Large intestine (tissue), 3 donors: ENCODE data around the gene PRR36. TPM values are rescaled to one million over a fixed set of nuclear protein-coding genes. Genes with fewer than 3 reads are reported as not detected.

Source experiments
- DNase-seq, 2 donors: peaks; one replicate each; pipeline versions ENCODE4 v3.0.0 to v3.0.0-alpha.2; 2013
- H3K27ac ChIP-seq: one replicate; pipeline ENCODE4 v1.5.1; 2013; ENCODE audit warnings: low read length
- H3K27me3 ChIP-seq: 2 replicates; pipeline ENCODE4 v1.6.1; 2013; ENCODE audit warnings: low read length; ENCODE audit not compliant: control insufficient read depth, insufficient read depth
- H3K36me3 ChIP-seq: 2 replicates; pipeline ENCODE4 v1.6.1; 2013; ENCODE audit warnings: low read length; ENCODE audit not compliant: control insufficient read depth, insufficient read depth
- H3K4me1 ChIP-seq: one replicate; pipeline ENCODE4 v1.6.1; 2013; ENCODE audit warnings: low read length; ENCODE audit not compliant: control insufficient read depth, insufficient read depth
- H3K4me3 ChIP-seq: one replicate; pipeline ENCODE4 v1.5.1; 2013; ENCODE audit warnings: low read length
- H3K9me3 ChIP-seq: one replicate; pipeline ENCODE4 v1.6.1; 2013; ENCODE audit warnings: mild to moderate bottlenecking, low read depth, low read length, moderate library complexity; ENCODE audit not compliant: control insufficient read depth
- WGBS: methylation state at CpG from one replicate; pipeline ENCODE4 v1.1.5; 2013; ENCODE audit warnings: low lambda C conversion rate; ENCODE audit not compliant: insufficient coverage; 5-methylcytosine and 5-hydroxymethylcytosine counted together
- polyA plus RNA-seq: library from polyadenylated mRNA; unstranded; fragments of 120-200 nt; gene quantifications from one replicate; pipeline ENCODE4 v1.2.1, GENCODE V29; 2013

Gene PRR36
- polyA plus RNA-seq, 1 donor = 2.1 TPM

- Histone ChIP-seq H3K36me3 (peaks cover 40% of the 10 kb centered on the region), H3K4me1 (peaks cover 14% of the 10 kb centered on the region), H3K27ac (no peak overlapping the region), H3K9me3 (peaks cover 11% of the 10 kb centered on the region), H3K27me3 (peaks cover 34% of the 10 kb centered on the region), H3K4me3 (no peak overlapping the region)
- DNase-seq = no peak
- 100% methylated on average over 1 of the region's 39 CpGs for WGBS
These were observed 38.7 kb upstream of the PRR36 start for GRCh38 chr19:7912697-7913564.

- H3K27me3 ChIP-seq = peaks cover 27% of the 10 kb centered on the region
- WGBS = no CpG with 5 or more reads among the region's 31 CpGs
- H3K9me3 ChIP-seq = peaks cover 11% of the 10 kb centered on the region
- peaks cover 42% of the 10 kb centered on the region for H3K36me3 ChIP-seq
- no peak for DNase-seq
- H3K4me3 ChIP-seq = no peak overlapping the region
- H3K4me1 ChIP-seq = peaks cover 12% of the 10 kb centered on the region
- no peak overlapping the region for H3K27ac ChIP-seq
These were observed 38.0 kb upstream of the PRR36 start for GRCh38 chr19:7912144-7912696.

DNA sequence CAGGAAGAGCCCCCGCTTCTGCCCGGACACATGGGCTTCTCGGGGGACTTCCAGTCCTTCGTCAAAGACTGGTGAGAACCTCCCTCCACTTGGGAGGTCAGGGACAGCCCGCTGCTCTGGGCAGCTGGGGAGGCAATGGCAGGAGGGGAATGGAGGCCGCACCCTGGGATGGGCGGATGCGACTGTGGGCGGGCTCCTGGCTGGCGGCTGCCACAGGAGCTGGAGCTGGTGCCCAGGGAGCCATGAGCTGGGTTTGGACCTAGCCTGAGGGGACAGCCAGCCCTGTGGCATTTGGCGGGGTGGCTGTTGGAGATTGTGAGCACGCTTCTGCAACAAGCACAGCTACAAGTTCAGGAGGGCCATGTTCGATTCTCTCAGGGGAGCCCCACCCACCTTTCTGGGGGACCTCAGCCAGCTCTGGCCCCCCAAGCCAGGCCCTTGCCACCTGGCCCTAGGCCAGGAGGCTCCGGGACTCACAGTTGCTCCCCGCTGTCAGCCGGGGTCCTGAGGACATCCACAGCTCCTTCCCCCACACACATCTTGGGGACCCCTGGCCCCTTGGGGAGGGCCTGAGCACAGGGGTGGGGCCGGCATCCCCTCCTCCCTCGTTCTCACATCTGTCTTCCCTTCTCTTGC lies 37.4 kb upstream of the PRR36 start:
- Histone ChIP-seq H3K27me3 (peaks cover 23% of the 10 kb centered on the region), H3K4me3 (no peak overlapping the region), H3K9me3 (peaks cover 11% of the 10 kb centered on the region), H3K27ac (no peak overlapping the region), H3K36me3 (peaks cover 42% of the 10 kb centered on the region), H3K4me1 (peaks cover 8% of the 10 kb centered on the region)
- WGBS = no CpG with 5 or more reads among the region's 18 CpGs
- no peak for DNase-seq

DNA sequence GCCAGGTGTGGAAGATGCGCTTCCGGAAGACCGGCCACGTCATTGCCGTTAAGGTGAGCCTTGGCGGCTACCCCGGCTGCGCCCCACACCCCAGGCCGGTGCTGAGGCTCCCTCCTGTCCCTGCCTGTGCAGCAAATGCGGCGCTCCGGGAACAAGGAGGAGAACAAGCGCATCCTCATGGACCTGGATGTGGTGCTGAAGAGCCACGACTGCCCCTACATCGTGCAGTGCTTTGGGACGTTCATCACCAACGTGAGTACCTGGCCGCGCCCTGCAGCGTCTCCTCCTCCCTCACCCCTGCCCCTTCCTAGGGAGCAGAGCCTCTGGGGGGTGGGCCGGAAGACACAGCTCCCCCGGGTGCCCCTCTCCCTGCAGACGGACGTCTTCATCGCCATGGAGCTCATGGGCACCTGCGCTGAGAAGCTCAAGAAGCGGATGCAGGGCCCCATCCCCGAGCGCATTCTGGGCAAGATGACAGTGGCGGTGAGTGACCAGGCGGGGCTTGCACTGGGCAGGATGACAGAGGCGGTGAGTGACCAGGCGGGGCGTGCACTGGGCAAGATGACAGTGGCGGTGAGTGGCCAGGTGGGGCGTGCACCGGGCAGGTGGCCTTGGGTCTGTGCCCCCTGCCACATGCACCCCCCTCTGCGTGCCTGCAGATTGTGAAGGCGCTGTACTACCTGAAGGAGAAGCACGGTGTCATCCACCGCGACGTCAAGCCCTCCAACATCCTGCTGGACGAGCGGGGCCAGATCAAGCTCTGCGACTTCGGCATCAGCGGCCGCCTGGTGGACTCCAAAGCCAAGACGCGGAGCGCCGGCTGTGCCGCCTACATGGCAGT lies 36.4 kb upstream of the PRR36 start:
- Histone ChIP-seq H3K4me3 (no peak overlapping the region), H3K27ac (no peak overlapping the region), H3K36me3 (peaks cover 51% of the 10 kb centered on the region), H3K4me1 (peaks cover under 1% of the 10 kb centered on the region), H3K27me3 (peaks cover 13% of the 10 kb centered on the region), H3K9me3 (peaks cover 7% of the 10 kb centered on the region)
- no peak for DNase-seq
- no CpG with 5 or more reads among the region's 54 CpGs for WGBS

DNA sequence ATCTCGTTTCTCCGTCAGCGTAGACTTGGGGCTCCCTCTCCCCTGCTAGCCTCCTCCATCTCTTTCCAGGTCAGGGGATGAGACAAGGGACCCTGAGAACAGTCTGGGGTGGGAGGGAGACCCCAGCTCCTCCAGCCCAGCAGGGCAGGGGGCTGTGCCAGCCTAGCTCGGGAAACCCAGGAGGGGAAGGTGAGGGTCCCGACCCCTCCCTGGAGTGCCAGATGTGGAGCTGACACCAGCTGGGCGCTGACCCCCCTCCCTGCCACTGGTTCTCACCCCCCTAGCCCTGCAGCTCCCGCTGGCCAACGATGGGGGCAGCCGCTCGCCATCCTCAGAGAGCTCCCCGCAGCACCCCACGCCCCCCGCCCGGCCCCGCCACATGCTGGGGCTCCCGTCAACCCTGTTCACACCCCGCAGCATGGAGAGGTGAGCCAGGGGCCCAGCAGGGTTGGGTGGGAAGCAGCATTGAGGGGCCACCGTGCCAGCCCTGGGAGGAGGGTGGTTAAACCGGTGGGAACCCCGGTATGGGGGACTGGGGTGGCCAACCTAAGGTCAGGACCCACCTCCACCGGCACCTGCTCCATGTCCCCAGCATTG lies 35.4 kb upstream of the PRR36 start:
- Histone ChIP-seq H3K4me3 (no peak overlapping the region), H3K9me3 (peaks cover 7% of the 10 kb centered on the region), H3K4me1 (peaks cover 9% of the 10 kb centered on the region), H3K27me3 (peaks cover 4% of the 10 kb centered on the region), H3K27ac (no peak overlapping the region), H3K36me3 (peaks cover 53% of the 10 kb centered on the region)
- no peak for DNase-seq
- WGBS = no CpG with 5 or more reads among the region's 21 CpGs

DNA sequence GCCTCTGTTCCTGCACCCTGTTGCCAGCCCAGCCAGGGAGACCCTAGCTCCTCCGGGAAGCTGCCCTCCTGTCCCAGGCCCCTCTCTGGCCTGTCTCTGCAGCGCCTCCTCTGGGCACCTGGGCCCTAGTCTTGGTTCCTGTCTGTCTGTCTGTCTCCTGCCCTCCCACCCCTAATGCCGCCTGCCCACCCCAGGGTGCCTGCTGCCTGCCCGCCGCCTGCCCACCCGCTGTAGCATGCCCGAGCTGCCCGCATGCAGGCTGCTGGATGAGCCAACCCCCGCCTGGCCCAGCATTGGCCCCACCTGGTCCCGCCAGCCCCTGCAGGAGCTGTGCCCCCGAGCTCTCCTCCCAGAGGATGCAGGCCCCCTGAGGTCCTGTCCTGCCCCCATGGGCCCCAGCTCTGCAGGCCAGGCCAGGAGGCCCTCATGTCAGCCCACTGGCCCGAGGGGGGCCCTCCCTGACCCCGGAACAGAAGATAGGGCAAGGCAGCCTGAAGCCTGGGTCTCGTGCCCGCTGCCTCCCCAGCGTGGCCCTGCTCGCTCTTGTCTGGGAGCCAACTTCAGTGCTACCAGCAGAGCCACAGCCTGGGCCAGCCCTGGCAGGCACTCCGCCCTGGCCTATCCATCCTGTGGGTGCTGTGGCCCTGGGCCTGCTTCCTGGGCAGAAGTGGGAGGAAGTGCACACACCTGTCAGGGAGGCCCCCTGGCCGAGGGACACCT lies 34.7 kb upstream of the PRR36 start:
- WGBS = no CpG with 5 or more reads among the region's 19 CpGs
- H3K27ac ChIP-seq = no peak overlapping the region
- peaks cover 7% of the 10 kb centered on the region for H3K9me3 ChIP-seq
- DNase-seq = no peak
- H3K36me3 ChIP-seq = peaks cover 53% of the 10 kb centered on the region
- H3K27me3 ChIP-seq = no peaks in the 10 kb centered on the region
- H3K4me1 ChIP-seq = peaks cover 9% of the 10 kb centered on the region
- H3K4me3 ChIP-seq = no peak overlapping the region

- Histone ChIP-seq H3K4me1 (peaks cover 9% of the 10 kb centered on the region), H3K36me3 (peaks cover 51% of the 10 kb centered on the region), H3K9me3 (no peaks in the 10 kb centered on the region), H3K27me3 (no peaks in the 10 kb centered on the region), H3K4me3 (no peak overlapping the region), H3K27ac (no peak overlapping the region)
- no peak for DNase-seq
- no CpG with 5 or more reads among the region's 14 CpGs for WGBS
These were observed 34.0 kb upstream of the PRR36 start for GRCh38 chr19:7908078-7908699.

- Histone ChIP-seq H3K4me1 (peaks cover 15% of the 10 kb centered on the region), H3K4me3 (no peak overlapping the region), H3K36me3 (peaks cover 45% of the 10 kb centered on the region), H3K27ac (no peak overlapping the region), H3K27me3 (no peaks in the 10 kb centered on the region), H3K9me3 (no peaks in the 10 kb centered on the region)
- no CpG with 5 or more reads among the region's 11 CpGs for WGBS
- DNase-seq = no peak
These were observed 33.4 kb upstream of the PRR36 start for GRCh38 chr19:7907544-7907943.

- Histone ChIP-seq H3K4me1 (peaks cover 15% of the 10 kb centered on the region), H3K27ac (no peak overlapping the region), H3K9me3 (no peaks in the 10 kb centered on the region), H3K27me3 (no peaks in the 10 kb centered on the region), H3K36me3 (peaks cover 41% of the 10 kb centered on the region), H3K4me3 (no peak overlapping the region)
- no CpG with 5 or more reads among the region's 19 CpGs for WGBS
- DNase-seq = no peak
These were observed 32.9 kb upstream of the PRR36 start for GRCh38 chr19:7907122-7907521.
